ENCODE data around the gene CMTM1.

DNA sequence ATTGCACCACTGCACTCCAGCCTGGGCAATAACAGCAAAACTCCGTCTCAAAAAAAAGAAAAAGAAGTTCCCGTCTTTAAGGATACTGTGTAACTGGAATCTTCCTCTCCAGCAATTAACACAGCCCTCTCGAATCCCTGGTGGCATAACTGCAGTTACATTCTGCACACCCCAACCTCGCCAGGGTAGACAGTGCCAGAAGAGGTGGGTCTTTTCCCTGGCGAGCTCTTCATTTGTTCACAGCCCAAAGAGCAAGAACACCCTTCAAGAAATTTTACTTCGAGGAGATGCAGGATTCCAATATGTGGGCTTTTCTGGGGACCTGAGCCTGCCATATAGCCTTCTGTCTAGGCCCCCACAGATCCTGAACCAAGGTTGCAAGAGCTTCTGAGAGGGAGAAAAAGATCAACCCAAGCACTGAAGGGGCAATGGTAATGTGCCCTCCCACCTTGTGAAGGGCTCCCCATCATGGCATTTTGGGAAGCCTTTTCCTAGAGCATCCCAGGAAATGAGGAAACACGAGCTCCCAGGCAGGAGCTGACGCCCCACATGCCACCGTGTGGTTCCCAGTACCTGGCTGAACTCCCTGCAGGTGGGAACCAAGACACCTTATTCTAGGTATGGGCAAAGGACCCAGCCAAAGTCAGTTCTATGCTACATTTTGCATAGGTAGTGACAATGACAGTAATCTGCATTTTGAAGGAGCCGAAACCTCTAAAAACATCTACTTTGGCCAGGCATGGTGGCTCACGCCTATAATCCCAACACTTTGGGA lies 43.2 kb upstream of the CMTM1 start:
- TF ChIP-seq, protein P1, sequence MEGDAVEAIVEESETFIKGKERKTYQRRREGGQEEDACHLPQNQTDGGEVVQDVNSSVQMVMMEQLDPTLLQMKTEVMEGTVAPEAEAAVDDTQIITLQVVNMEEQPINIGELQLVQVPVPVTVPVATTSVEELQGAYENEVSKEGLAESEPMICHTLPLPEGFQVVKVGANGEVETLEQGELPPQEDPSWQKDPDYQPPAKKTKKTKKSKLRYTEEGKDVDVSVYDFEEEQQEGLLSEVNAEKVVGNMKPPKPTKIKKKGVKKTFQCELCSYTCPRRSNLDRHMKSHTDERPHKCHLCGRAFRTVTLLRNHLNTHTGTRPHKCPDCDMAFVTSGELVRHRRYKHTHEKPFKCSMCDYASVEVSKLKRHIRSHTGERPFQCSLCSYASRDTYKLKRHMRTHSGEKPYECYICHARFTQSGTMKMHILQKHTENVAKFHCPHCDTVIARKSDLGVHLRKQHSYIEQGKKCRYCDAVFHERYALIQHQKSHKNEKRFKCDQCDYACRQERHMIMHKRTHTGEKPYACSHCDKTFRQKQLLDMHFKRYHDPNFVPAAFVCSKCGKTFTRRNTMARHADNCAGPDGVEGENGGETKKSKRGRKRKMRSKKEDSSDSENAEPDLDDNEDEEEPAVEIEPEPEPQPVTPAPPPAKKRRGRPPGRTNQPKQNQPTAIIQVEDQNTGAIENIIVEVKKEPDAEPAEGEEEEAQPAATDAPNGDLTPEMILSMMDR (optimal IDR thresholded peaks at IDR 0.05 in 1 of 3, IDR thresholded peaks at IDR 0.05 in 1 of 3, conservative IDR thresholded peaks at IDR 0.05 in 1 of 3; ENCODE audit: extremely low read depth in 1 of 3, insufficient read depth in 2 of 3, low read length in 3 of 3): no peak
- TF ChIP-seq EZH2 (IDR thresholded peaks at IDR 0.05; ENCODE audit: low read length): no peak
